RWPE1 (cell line): ENCODE data around the gene NCS1.
A peak's percentile ranks its signal among the peaks of the same experiment; 100 is the strongest.

Experiments used
- CTCF ChIA-PET: fragments of 350-600 bp; sonication (Branson Sonifier 250); formaldehyde crosslinking; extraction: SDS; loops from one replicate; lab custom pipeline; 2021; lab: Yijun Ruan, JAX
- POLR2A ChIA-PET: fragments of 400-600 bp; formaldehyde crosslinking; extraction: SDS; loops from one replicate; lab custom pipeline; 2020; ENCODE audit warnings: antibody characterized with exemption; ENCODE audit not compliant: low non-redundant PET; lab: Yijun Ruan, JAX
- DNase-seq: peaks from one replicate; pipeline ENCODE4 v3.0.0; 2012; ENCODE audit warnings: low spot score
- H3K27ac ChIP-seq: fragments of 450-650 bp; 2 replicates; pipeline ENCODE4 v1.5.1; 2017
- TF ChIP-seq, protein P1 (sequence below): fragments of 450-650 bp; conservative IDR thresholded peaks from 2 replicates; pipeline ENCODE4 v1.5.1; 2017; ENCODE audit warnings: low read depth, mild to moderate bottlenecking

The NCS1 gene

DNA sequence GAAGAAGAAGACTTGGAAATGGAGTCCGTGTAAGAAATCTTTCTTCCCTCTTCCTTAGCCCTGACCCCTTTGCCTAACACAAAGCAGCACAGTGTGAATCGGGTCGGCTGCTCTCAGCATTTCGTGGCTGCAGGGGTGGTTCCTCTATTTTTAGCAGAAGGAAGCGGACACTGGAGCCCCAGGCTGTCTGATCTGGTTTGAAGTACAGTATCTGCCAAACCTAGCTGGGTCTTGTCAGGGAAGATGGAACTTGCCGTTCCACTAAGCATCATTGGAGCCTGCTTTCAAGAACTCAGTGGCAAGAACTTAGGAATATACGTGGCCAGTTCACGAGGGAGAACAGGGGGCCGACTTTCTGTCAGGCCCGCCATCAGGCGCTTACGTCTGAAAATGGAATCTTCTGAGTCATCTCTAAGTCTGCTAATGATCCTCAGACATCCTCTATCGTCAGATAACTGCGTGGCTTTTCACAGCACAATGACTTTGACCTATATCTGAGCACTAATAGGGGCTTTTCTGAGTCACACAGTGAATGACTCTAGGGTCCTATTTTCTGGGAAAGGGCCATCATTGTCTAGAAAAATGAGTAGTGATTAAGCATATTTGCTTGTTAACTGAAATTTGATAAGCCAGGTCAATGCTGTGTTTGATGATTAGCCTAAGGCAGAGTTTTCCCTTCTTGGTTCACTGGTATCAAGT lies 43.3 kb upstream of the NCS1 start:
- POLR2A ChIA-PET = no interaction called here
- no peak for DNase-seq
- H3K27ac ChIP-seq = peak overlapping the region; percentile 14; the same call in 1 of the 2 replicates
- CTCF ChIA-PET = interaction anchor here (1.2 kb wide), 2 partner anchors 21 to 22 kb away, joined by 3 read pairs; no protein-coding TSS in a partner anchor
- TF ChIP-seq, protein P1, sequence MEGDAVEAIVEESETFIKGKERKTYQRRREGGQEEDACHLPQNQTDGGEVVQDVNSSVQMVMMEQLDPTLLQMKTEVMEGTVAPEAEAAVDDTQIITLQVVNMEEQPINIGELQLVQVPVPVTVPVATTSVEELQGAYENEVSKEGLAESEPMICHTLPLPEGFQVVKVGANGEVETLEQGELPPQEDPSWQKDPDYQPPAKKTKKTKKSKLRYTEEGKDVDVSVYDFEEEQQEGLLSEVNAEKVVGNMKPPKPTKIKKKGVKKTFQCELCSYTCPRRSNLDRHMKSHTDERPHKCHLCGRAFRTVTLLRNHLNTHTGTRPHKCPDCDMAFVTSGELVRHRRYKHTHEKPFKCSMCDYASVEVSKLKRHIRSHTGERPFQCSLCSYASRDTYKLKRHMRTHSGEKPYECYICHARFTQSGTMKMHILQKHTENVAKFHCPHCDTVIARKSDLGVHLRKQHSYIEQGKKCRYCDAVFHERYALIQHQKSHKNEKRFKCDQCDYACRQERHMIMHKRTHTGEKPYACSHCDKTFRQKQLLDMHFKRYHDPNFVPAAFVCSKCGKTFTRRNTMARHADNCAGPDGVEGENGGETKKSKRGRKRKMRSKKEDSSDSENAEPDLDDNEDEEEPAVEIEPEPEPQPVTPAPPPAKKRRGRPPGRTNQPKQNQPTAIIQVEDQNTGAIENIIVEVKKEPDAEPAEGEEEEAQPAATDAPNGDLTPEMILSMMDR = no peak

DNA sequence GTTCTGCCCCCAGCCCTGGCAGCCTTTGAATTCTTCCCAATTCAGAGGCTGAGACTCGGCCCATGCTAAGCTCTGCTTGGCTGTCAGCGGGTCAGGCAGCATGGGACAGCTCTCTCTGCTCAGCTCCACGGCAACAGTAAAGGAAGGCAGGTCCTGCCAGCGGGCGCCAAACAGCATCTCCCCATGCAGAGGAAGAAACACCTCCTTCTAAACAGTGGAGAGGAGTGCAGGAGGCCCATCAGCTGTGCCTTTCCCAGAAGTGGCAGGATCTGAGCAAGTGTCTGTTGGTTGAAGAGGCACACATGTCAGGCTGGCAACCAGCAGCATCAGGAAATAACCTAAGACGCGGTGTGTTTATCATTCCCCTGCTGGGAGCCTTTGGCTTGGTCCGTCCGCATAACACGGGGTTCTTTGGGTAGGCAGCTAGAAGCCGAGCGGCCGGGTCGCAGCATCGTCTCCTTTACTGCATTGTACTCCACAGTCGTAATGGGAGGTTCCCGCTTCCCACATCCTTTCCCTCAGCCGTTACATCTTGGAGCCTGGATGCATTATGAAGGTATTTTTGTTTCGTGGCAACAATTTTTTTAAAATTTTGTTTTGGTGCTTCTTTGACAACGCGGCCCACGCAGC lies 42.7 kb upstream of the NCS1 start:
- peak overlapping the region; percentile 14; the same call in 1 of the 2 replicates for H3K27ac ChIP-seq
- TF ChIP-seq, protein P1 = no peak
- POLR2A ChIA-PET = no interaction called here
- CTCF ChIA-PET = interaction anchor here (1.2 kb wide), 1 partner anchor 23 kb away, joined by 3 read pairs; no protein-coding TSS in a partner anchor
- no peak for DNase-seq

DNA sequence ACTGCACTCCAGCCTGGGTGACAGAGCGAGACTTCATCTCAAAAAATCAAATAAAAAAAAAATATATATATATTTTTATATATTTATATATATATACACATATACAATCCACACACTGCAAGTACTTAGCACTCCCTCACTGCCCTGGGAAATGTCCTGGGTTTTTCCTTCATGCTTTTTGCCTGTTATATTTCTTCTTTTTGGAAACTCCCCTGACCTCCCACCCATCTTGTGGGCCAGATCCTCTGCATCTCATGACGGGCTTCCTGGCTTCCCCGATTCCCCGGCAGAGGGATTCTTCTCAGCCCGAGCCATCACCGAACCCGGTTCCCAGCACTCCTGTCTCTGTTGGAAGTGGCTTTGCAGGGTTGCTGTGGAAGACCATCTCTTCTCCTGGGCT lies 39.5 kb upstream of the NCS1 start:
- POLR2A ChIA-PET = no interaction called here
- no peak for DNase-seq
- TF ChIP-seq, protein P1 = no peak

DNA sequence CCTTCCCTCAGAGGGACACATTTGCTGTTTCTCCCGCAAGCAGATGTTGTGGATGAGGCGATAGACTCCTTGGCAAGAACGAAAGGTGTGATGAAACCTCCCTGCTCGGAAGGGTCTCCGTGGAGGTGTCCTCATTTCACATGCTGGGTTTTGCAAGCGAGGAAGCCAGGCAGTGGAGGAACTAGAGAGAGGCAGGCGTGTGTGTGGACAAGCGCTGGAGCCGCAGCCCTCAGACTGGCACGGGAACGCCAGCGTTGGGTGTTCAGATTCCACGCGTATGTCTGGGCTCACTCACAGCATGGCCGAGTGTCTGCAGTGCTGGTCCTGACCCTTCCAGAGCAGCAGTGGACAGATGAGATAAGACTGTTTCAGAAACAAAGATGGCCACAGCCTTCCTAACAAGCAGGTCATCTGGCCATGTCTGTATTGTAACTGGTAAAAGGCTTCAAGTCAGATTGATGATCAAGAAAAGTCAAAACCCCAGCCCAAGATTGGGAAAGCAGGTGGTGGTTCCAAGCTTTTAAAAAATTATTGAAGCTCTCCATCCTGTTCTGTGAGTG lies 35.0 kb upstream of the NCS1 start:
- TF ChIP-seq, protein P1 = no peak
- ChIA-PET CTCF (interaction anchor here (0.5 kb wide), 1 partner anchor 66 kb away, joined by 3 read pairs; no protein-coding TSS in a partner anchor), POLR2A (no interaction called here)
- peak overlapping the region; percentile 87 for H3K27ac ChIP-seq
- DNase-seq = no peak

More for the DNA sequence above, 39.5 kb upstream of the NCS1 start:
- no peak overlapping the region for H3K27ac ChIP-seq
- CTCF ChIA-PET = no interaction called here

DNA sequence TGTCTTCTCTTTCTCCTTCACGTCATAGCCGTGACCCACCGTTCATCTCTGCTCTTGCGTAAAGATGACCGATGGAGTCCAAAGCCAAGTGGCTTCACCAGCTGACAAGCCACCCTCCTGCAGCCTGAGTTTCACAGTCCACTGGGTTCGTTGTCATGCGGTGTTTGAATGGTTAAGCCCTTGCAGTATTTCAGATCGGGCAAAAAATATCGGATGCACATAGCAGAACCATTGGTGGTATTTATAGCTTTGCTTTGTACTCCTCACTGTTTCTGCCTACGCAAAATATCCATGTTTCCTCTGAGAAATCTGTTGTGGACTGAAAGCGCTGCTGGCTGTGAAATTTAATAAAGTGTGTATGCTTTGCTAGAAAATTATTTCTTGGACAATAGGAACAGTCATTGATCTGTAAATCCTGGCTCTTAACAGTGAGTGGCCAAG lies 34.5 kb upstream of the NCS1 start:
- ChIA-PET CTCF (interaction anchor here (0.5 kb wide), 1 partner anchor 67 kb away, joined by 3 read pairs; no protein-coding TSS in a partner anchor), POLR2A (no interaction called here)

More for the DNA sequence above, 34.5 kb upstream of the NCS1 start:
- DNase-seq = no peak
- TF ChIP-seq, protein P1 = no peak
- H3K27ac ChIP-seq = peak overlapping the region; percentile 87
